ENCODE measurements around the gene THADA. TPM values are rescaled to one million over a fixed set of nuclear protein-coding genes. Genes with fewer than 3 reads are reported as not detected.
"Not testable (repeated sequence)": the region's sequence is repeated elsewhere in the genome, so short reads cannot be mapped to it uniquely, and the experiment has no call there.

THADA gene
- polyA plus RNA-seq, 1 experiment = 21.6 TPM

DNA sequence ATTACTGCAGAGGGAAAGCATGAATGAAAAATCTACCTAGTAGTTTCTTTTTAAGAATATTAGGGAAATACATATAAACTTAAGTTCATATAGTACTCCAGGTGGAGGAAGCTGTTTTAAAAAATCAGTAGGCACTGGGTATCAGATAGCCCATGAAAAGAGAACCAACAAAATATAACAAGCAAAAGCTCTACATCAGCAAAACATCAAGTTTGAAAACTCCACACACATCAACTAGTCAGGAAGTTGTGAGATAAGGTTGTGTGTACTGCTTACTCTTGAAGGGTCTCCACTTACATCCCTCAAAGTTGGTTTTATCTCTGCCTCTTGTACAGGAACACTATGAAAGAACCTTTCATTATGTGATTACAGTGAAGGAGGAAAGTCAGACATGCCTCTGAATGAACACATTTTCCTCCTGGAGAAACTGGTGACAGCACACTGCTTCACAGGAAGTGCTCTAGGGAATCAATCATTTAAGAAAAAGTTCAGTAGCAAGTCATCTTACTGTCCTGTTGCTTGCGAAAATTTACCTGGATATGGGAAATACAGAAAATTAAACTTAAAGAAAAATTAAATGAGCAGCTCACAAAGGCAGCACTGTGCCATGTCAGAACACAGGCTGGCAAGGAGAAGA is 57.7 kb downstream of the THADA start:
- TF ChIP-seq CTCF (IDR thresholded peaks at IDR 0.05; ENCODE audit: insufficient read depth, low read depth, low read length) = no peak
- Histone ChIP-seq H3K4me3 (ENCODE audit: low read depth, low read length) (no peak overlapping the region), H3K27me3 (ENCODE audit: control insufficient read depth, insufficient read depth, low read length) (no peaks in the 10 kb centered on the region), H3K36me3 (ENCODE audit: control insufficient read depth, insufficient read depth, low read length) (no peaks in the 10 kb centered on the region)
- POLR2A ChIA-PET = no interaction called here
- no peak for DNase-seq (ENCODE audit: low read depth)
- CTCF ChIA-PET = interaction anchor here (0.6 to 2.8 kb wide), 5 partner anchors 11 to 309 kb away, joined by 3 to 10 read pairs (median 3); no protein-coding TSS in a partner anchor

GRCh38 chr2:43537137-43537536 is 58.7 kb downstream of the THADA start:
- no peak for TF ChIP-seq CTCF (IDR thresholded peaks at IDR 0.05; ENCODE audit: insufficient read depth, low read depth, low read length)
- H3K4me3 ChIP-seq (ENCODE audit: low read depth, low read length) = no peak overlapping the region
- CTCF ChIA-PET = interaction anchor here (0.9 to 2.8 kb wide), 5 partner anchors 10 to 308 kb away, joined by 3 to 10 read pairs (median 3); no protein-coding TSS in a partner anchor
- H3K36me3 ChIP-seq (ENCODE audit: control insufficient read depth, insufficient read depth, low read length) = no peaks in the 10 kb centered on the region
- H3K27me3 ChIP-seq (ENCODE audit: control insufficient read depth, insufficient read depth, low read length) = no peaks in the 10 kb centered on the region
- no peak for DNase-seq (ENCODE audit: low read depth)
- POLR2A ChIA-PET = no interaction called here

- POLR2A ChIA-PET = no interaction called here
- no peaks in the 10 kb centered on the region for H3K27me3 ChIP-seq (ENCODE audit: control insufficient read depth, insufficient read depth, low read length)
- TF ChIP-seq CTCF (IDR thresholded peaks at IDR 0.05; ENCODE audit: insufficient read depth, low read depth, low read length) = no peak
- H3K36me3 ChIP-seq (ENCODE audit: control insufficient read depth, insufficient read depth, low read length) = no peaks in the 10 kb centered on the region
- CTCF ChIA-PET = no interaction called here
- no peak for DNase-seq (ENCODE audit: low read depth)
- no peak overlapping the region for H3K4me3 ChIP-seq (ENCODE audit: low read depth, low read length)
Observed at GRCh38 chr2:43534569-43534968, 61.3 kb downstream of the THADA start.

GRCh38 chr2:43532572-43532971 is 63.3 kb downstream of the THADA start:
- H3K36me3 ChIP-seq (ENCODE audit: control insufficient read depth, insufficient read depth, low read length); CTCF ChIA-PET; H3K4me3 ChIP-seq (ENCODE audit: low read depth, low read length); POLR2A ChIA-PET; DNase-seq (ENCODE audit: low read depth); H3K27me3 ChIP-seq (ENCODE audit: control insufficient read depth, insufficient read depth, low read length): not testable (repeated sequence)

DNA sequence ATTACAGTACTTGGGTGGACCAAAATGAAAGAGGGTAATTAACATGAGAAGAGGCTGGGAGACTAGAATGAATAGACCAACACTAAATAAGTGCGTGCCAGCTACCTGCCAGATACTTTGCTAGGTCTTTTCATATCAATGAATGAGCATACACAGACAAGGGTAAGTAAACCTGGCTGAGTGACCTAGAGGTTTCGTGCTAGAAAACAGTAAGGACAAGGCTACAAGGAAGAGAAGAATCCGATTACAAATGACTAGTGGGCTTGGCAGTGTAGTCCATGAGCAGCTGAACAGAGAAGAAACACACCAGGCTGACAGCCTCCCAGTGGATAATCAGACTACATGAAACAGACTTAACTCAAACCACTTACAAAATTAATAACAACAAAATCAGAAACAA is 64.6 kb downstream of the THADA start:
- H3K36me3 ChIP-seq (ENCODE audit: control insufficient read depth, insufficient read depth, low read length) = no peaks in the 10 kb centered on the region
- no peaks in the 10 kb centered on the region for H3K27me3 ChIP-seq (ENCODE audit: control insufficient read depth, insufficient read depth, low read length)
- CTCF ChIA-PET = no interaction called here
- DNase-seq (ENCODE audit: low read depth) = no peak
- H3K4me3 ChIP-seq (ENCODE audit: low read depth, low read length) = no peak overlapping the region
- POLR2A ChIA-PET = no interaction called here
- no peak for TF ChIP-seq CTCF (IDR thresholded peaks at IDR 0.05; ENCODE audit: insufficient read depth, low read depth, low read length)

GRCh38 chr2:43526994-43527393 is 68.8 kb downstream of the THADA start:
- DNase-seq (ENCODE audit: low read depth) = no peak
- H3K36me3 ChIP-seq (ENCODE audit: control insufficient read depth, insufficient read depth, low read length) = no peaks in the 10 kb centered on the region
- ChIA-PET POLR2A (no interaction called here), CTCF (interaction anchor here (1.4 kb wide), 1 partner anchor 11 kb away, joined by 3 read pairs; no protein-coding TSS in a partner anchor)
- no peak overlapping the region for H3K4me3 ChIP-seq (ENCODE audit: low read depth, low read length)
- no peaks in the 10 kb centered on the region for H3K27me3 ChIP-seq (ENCODE audit: control insufficient read depth, insufficient read depth, low read length)
- no peak for TF ChIP-seq CTCF (IDR thresholded peaks at IDR 0.05; ENCODE audit: insufficient read depth, low read depth, low read length)

Data from BJ (cell line).